Endothelial cell of umbilical vein (primary cell): ENCODE data around the gene MAJIN. TPM values are rescaled to one million over a fixed set of nuclear protein-coding genes. Genes with fewer than 3 reads are reported as not detected.

Experiments used
- BruUV-seq: library from RNA; stranded (reverse); fragments of 400-500 nt; replicated peaks from 2 replicates; lab custom pipeline; 2021; lab: Mats Ljungman, UMichigan
- CTCF ChIA-PET: fragments of 300-600, 350-600 bp; sonication (Branson Sonifier 250); formaldehyde crosslinking; loops from one replicate; lab custom pipeline; 2021; ENCODE audit warnings: antibody characterized with exemption, inconsistent platforms; lab: Charles Lee
- POLR2A ChIA-PET: fragments of 300-600, 350-600 bp; sonication (Branson Sonifier 250); formaldehyde crosslinking; loops from one replicate; lab custom pipeline; 2021; ENCODE audit warnings: antibody characterized with exemption, inconsistent platforms; lab: Charles Lee
- DNase-seq: peaks from one replicate; pipeline ENCODE4 v3.0.0-alpha.2; 2011; ENCODE audit warnings: low read depth, low spot score
- FAIRE-seq: peaks from 2 replicates; lab custom pipeline; 2011; peaks lifted over from hg19 to GRCh38; lab: Jason Lieb, UNC
- H2AFZ ChIP-seq: 2 replicates; pipeline ENCODE4 v1.6.0; 2012; ENCODE audit warnings: low read depth, low read length, control low read depth, inconsistent platforms
- H3K27ac ChIP-seq: 2 replicates; pipeline ENCODE4 v1.5.1; 2011; ENCODE audit warnings: low read depth, mild to moderate bottlenecking, control low read depth, low read length, moderate library complexity; ENCODE audit not compliant: insufficient read depth
- H3K27me3 ChIP-seq, 2 experiments: 2 replicates each; pipeline versions ENCODE4 v1.6.0 to v1.6.1; 2011; ENCODE audit warnings: low read length in 2 of 2, mixed read lengths in 1 of 2; ENCODE audit not compliant: control insufficient read depth in 2 of 2, insufficient read depth in 2 of 2
- H3K36me3 ChIP-seq, 2 experiments: 2 replicates in 1 of 2; 3 replicates in 1 of 2; pipeline ENCODE4 v1.5.1; 2011; ENCODE audit warnings: low read length in 2 of 2, mild to moderate bottlenecking in 1 of 2, moderate library complexity in 1 of 2; ENCODE audit not compliant: control insufficient read depth in 2 of 2, insufficient read depth in 2 of 2; ENCODE audit errors: extremely low read depth in 1 of 2
- H3K4me1 ChIP-seq: 3 replicates; pipeline ENCODE4 v1.5.1; 2011; ENCODE audit warnings: mild to moderate bottlenecking, low read length; ENCODE audit not compliant: control insufficient read depth, insufficient read depth; ENCODE audit errors: extremely low read depth
- H3K4me2 ChIP-seq: 2 replicates; pipeline ENCODE4 v1.6.1; 2011; ENCODE audit warnings: low read length, control low read depth, mixed read lengths; ENCODE audit not compliant: insufficient read depth
- H3K4me3 ChIP-seq, 3 experiments: fragments of 200-600 bp in 1 of 3; sonication (generic), shearing (Covaris generic) in 1 of 3; replicated peaks in 1 of 3; 2 replicates each; pipeline ENCODE4 v1.5.1; 2011 to 2016; ENCODE audit warnings: control low read depth in 3 of 3, low read length in 3 of 3, mild to moderate bottlenecking in 2 of 3, inconsistent platforms in 1 of 3, low read depth in 1 of 3, moderate library complexity in 1 of 3; ENCODE audit not compliant: insufficient read depth in 1 of 3
- H3K79me2 ChIP-seq: 2 replicates; pipeline ENCODE4 v1.6.0; 2012; ENCODE audit warnings: low read length, inconsistent platforms; ENCODE audit not compliant: control insufficient read depth, insufficient read depth
- H3K9ac ChIP-seq: replicated peaks from 2 replicates; pipeline ENCODE3; 2011; ENCODE audit warnings: low read length, control low read depth; ENCODE audit not compliant: insufficient read depth; ENCODE audit errors: extremely low read depth
- H3K9me1 ChIP-seq: replicated peaks from 3 replicates; pipeline ENCODE4 v1.6.0; 2011; ENCODE audit warnings: mild to moderate bottlenecking, low read length; ENCODE audit not compliant: control insufficient read depth, insufficient read depth; ENCODE audit errors: extremely low read depth
- H3K9me3 ChIP-seq: replicated peaks from 2 replicates; pipeline ENCODE4 v1.5.1; 2012; ENCODE audit warnings: low read length, inconsistent platforms; ENCODE audit not compliant: control insufficient read depth, insufficient read depth
- H4K20me1 ChIP-seq: replicated peaks from 2 replicates; pipeline ENCODE3; 2011; ENCODE audit warnings: mild to moderate bottlenecking, low read length; ENCODE audit not compliant: control insufficient read depth, insufficient read depth; ENCODE audit errors: extremely low read depth
- EZH2 ChIP-seq: IDR thresholded peaks from 2 replicates; pipeline ENCODE4 v1.6.1; 2012; ENCODE audit warnings: borderline replicate concordance, low read depth, mild to moderate bottlenecking, moderate library complexity, low read length, inconsistent platforms; ENCODE audit not compliant: severe bottlenecking
- FOS ChIP-seq: IDR thresholded peaks from 2 replicates; pipeline ENCODE4 v1.6.1; 2011; ENCODE audit warnings: mild to moderate bottlenecking, low read length, moderate library complexity, borderline replicate concordance; ENCODE audit not compliant: insufficient read depth
- GATA2 ChIP-seq: IDR thresholded peaks from 2 replicates; pipeline ENCODE4 v1.7.0; 2011; ENCODE audit warnings: low read depth, mild to moderate bottlenecking, moderate library complexity, mixed read lengths, low read length; ENCODE audit not compliant: insufficient read length, insufficient read depth
- JUN ChIP-seq: IDR thresholded peaks from 2 replicates; pipeline ENCODE4 v1.6.1; 2011; ENCODE audit warnings: borderline replicate concordance, low read depth; ENCODE audit not compliant: insufficient read length, insufficient read depth
- MYC ChIP-seq: IDR thresholded peaks from one replicate; pipeline ENCODE4 v1.6.1; 2011; ENCODE audit warnings: mild to moderate bottlenecking, low read depth, low read length
- POLR2A ChIP-seq: IDR thresholded peaks from 2 replicates; pipeline ENCODE4 v1.6.1; 2012; ENCODE audit warnings: low read depth, mild to moderate bottlenecking, control low read depth, low read length
- POLR2AphosphoS5 ChIP-seq: IDR thresholded peaks from 2 replicates; pipeline ENCODE4 v1.6.1; 2012; ENCODE audit warnings: low read depth, mild to moderate bottlenecking, control low read depth, low read length, moderate library complexity; ENCODE audit not compliant: insufficient read depth
- dilution Hi-C: fragments of 300-500 bp; cut with MboI; formaldehyde crosslinking; loops from one replicate; pipeline ENCODE4 v1.15.0; 2019; ENCODE audit warnings: low sequenced_read_pairs; ENCODE audit not compliant: extremely low pct_ligation_motif_present
- intact Hi-C: fragments of 100-400 bp; cut with micrococcal nuclease; formaldehyde crosslinking; loops from one replicate; pipeline ENCODE4 v1.10.0; 2022
- polyA plus RNA-seq, 4 experiments: library from polyadenylated mRNA; depleted of rRNA in 3 of 4; stranded (reverse) in 3 of 4; unstranded in 1 of 4; fragments of >200 nt; gene quantifications; 2 replicates each; pipeline versions ENCODE4 v1.2.1 to v1.2.3, GENCODE V29; 2011 to 2012; ENCODE audit warnings: missing spikeins in 1 of 4
- total RNA-seq: library from RNA; stranded (reverse); gene quantifications from 2 replicates; pipeline ENCODE4 v1.2.3, GENCODE V29; 2021
- TF ChIP-seq, protein P1 (sequence below): IDR thresholded peaks from 2 replicates; pipeline ENCODE4 v1.6.1; 2011; ENCODE audit not compliant: insufficient read depth, insufficient read length
- TF ChIP-seq, protein P2 (sequence below), 2 donors: IDR thresholded peaks; 1 replicate in 1 of 2; 2 replicates in 1 of 2; pipeline ENCODE4 v1.5.1; 2011; ENCODE audit warnings: low read length in 2 of 2, mild to moderate bottlenecking in 2 of 2, moderate library complexity in 2 of 2, control low read depth in 1 of 2, inconsistent platforms in 1 of 2, low read depth in 1 of 2; ENCODE audit not compliant: insufficient read depth in 1 of 2; ENCODE audit errors: extremely low read depth in 1 of 2

Gene MAJIN
- total and polyA plus RNA-seq, 2 donors (not counting 3 experiments of a cell fraction or from before 2014, with no cell fraction given) = 0.07 TPM; not detected in 1

DNA sequence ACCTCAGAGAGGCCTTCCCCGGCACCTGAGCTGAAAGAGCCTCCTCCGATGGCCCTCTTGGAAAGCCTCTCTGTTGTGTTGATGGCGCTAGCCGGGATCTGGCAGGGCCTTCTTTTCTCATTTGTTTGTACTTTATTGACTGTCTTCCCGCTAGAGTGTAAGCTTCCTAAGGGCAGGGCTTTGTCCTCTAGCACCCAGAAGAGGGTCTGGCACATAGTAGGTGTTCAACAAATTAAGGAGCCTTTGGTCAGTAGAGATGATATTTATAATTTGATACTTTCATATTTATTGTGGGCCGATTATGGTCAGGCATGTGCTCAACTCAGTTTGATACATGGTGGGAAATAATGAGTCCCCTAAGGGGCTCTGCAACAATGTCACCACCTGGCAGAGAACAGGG, 46.0 kb upstream of the MAJIN start:
- BruUV-seq = no TSS peak
- POLR2A ChIA-PET = no interaction called here
- intact Hi-C loops (no loop called here), dilution Hi-C loops (no loop called here)
- no peaks in the 10 kb centered on the region for H4K20me1 ChIP-seq
- TF ChIP-seq, protein P1, sequence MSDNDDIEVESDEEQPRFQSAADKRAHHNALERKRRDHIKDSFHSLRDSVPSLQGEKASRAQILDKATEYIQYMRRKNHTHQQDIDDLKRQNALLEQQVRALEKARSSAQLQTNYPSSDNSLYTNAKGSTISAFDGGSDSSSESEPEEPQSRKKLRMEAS = no peak
- no peak overlapping the region for H3K9ac ChIP-seq
- no peak overlapping the region for H3K4me3 ChIP-seq
- H3K27me3 ChIP-seq = no peaks in the 10 kb centered on the region
- peaks cover 4% of the 10 kb centered on the region for H3K4me1 ChIP-seq
- H3K79me2 ChIP-seq = peaks cover 2% of the 10 kb centered on the region
- peaks cover 0 to 4% of the 10 kb centered on the region in 2 experiments for H3K36me3 ChIP-seq
- no peaks in the 10 kb centered on the region for H3K9me3 ChIP-seq
- FAIRE-seq = no peak
- no peak for DNase-seq
- H3K9me1 ChIP-seq = no peaks in the 10 kb centered on the region
- no peak overlapping the region for H2AFZ ChIP-seq
- no peak overlapping the region for H3K27ac ChIP-seq
- H3K4me2 ChIP-seq = no peak overlapping the region
- CTCF ChIA-PET = interaction anchor here (1.2 kb wide), 1 partner anchor 15 kb away, joined by 3 read pairs; no protein-coding TSS in a partner anchor

DNA sequence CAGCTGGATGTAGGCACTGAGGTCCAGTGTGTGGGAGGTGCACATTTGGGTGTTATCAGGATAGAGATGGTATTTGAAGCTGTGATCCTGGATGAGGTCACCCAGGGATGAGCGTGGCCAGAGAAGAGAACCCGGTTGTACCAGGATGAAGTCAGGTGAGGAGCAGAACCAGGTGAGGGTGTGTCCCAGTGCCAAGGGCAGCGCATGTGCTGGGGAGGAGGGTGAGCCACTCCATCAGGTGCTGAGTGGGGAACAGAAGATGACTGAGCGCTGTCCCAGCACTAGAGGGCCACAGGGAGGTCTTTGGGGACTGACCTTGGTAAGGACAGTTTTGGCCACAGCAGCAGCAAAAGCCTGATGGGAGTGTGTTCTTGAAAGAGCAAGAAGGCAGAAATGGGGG, 44.8 kb upstream of the MAJIN start:
- no TSS peak for BruUV-seq
- no peaks in the 10 kb centered on the region for H3K9me3 ChIP-seq
- TF ChIP-seq GATA2 (no peak), POLR2AphosphoS5 (no peak), EZH2 (no peak), POLR2A (no peak), FOS (no peak), MYC (no peak), JUN (no peak)
- TF ChIP-seq, protein P2, sequence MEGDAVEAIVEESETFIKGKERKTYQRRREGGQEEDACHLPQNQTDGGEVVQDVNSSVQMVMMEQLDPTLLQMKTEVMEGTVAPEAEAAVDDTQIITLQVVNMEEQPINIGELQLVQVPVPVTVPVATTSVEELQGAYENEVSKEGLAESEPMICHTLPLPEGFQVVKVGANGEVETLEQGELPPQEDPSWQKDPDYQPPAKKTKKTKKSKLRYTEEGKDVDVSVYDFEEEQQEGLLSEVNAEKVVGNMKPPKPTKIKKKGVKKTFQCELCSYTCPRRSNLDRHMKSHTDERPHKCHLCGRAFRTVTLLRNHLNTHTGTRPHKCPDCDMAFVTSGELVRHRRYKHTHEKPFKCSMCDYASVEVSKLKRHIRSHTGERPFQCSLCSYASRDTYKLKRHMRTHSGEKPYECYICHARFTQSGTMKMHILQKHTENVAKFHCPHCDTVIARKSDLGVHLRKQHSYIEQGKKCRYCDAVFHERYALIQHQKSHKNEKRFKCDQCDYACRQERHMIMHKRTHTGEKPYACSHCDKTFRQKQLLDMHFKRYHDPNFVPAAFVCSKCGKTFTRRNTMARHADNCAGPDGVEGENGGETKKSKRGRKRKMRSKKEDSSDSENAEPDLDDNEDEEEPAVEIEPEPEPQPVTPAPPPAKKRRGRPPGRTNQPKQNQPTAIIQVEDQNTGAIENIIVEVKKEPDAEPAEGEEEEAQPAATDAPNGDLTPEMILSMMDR (IDR thresholded peaks at IDR 0.05; ENCODE audit: extremely low read depth in 1 of 2, insufficient read depth in 1 of 2, low read depth in 1 of 2, low read length in 2 of 2) = no peak
- TF ChIP-seq, protein P1 = no peak
- H3K4me3 ChIP-seq = no peak overlapping the region
- H3K4me1 ChIP-seq = peaks cover 4% of the 10 kb centered on the region
- H4K20me1 ChIP-seq = no peaks in the 10 kb centered on the region
- no peak for DNase-seq
- no peaks in the 10 kb centered on the region for H3K27me3 ChIP-seq
- no peak overlapping the region for H3K9ac ChIP-seq
- no peak for FAIRE-seq
- H3K79me2 ChIP-seq = peaks cover 2% of the 10 kb centered on the region
- dilution Hi-C loops = no loop called here
- CTCF ChIA-PET = no interaction called here
- no peak overlapping the region for H2AFZ ChIP-seq
- H3K36me3 ChIP-seq = peaks cover 0 to 4% of the 10 kb centered on the region in 2 experiments
- H3K27ac ChIP-seq = no peak overlapping the region
- no peaks in the 10 kb centered on the region for H3K9me1 ChIP-seq
- H3K4me2 ChIP-seq = no peak overlapping the region
- POLR2A ChIA-PET = no interaction called here
- intact Hi-C loops = no loop called here
